ENCODE results near the gene CLASP1. TPM values are rescaled to one million over a fixed set of nuclear protein-coding genes. Genes with fewer than 3 reads are reported as not detected.

The CLASP1 gene
- total and polyA plus RNA-seq, 2 of the 8 experiments (the other 6 are each of a cell fraction or from before 2014, with no cell fraction given): 7.3 to 53.9 TPM

DNA sequence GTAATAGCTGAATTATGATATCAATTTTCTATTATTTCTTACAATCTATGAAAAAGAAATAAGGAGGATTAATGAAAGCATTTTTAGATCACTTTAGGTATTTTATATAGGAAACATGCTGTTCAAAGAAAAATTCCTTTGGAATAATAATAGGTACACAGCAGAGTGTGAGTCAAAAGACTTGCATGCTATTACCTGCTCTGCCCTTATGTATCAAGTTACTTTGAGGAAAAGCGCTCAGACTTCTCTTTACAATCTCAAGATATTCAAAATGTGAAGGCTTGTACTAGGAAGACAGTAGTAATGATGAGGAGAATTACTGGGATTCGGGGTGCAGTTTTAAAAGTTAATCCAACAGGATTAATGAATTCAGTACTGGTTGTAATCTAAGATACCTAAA lies 147.7 kb downstream of the CLASP1 start (continued):
- TF ChIP-seq EP300 (IDR thresholded peaks at IDR 0.05; ENCODE audit: borderline replicate concordance in 1 of 2, low read depth in 2 of 2, low read length in 2 of 2): no peak
- no peak for TF ChIP-seq YY1 (IDR thresholded peaks at IDR 0.05; ENCODE audit: low read depth, low read length)
- TF ChIP-seq TAF7 (optimal IDR thresholded peaks at IDR 0.05; ENCODE audit: borderline replicate concordance, low read depth, low read length): no peak
- TF ChIP-seq RAD21 (IDR thresholded peaks at IDR 0.05 in 1 of 2, conservative IDR thresholded peaks at IDR 0.05 in 1 of 2; ENCODE audit: low read depth in 2 of 2, low read length in 2 of 2): no peak
- no peak for TF ChIP-seq RXRA (IDR thresholded peaks at IDR 0.05; ENCODE audit: insufficient read depth, low read depth, low read length)
- TF ChIP-seq CREB1 (IDR thresholded peaks at IDR 0.05): no peak
- no peak for TF ChIP-seq TAF1 (IDR thresholded peaks at IDR 0.05; ENCODE audit: low read depth, low read length)
- no peak for TF ChIP-seq KDM5A (IDR thresholded peaks at IDR 0.05; ENCODE audit: low read length)

Measured in H1 (cell line).